SJCRH30 (cell line): ENCODE results near the gene CD46. TPM values are rescaled to one million over a fixed set of nuclear protein-coding genes. Genes with fewer than 3 reads are reported as not detected.

Experiments
- DNase-seq, 2 experiments: peaks; one replicate each; pipeline ENCODE4 v3.0.0-alpha.2; 2015 to 2020
- H3K27ac ChIP-seq: fragments of 250-450 bp; sonication (Bioruptor Pico); 2 replicates; pipeline ENCODE4 v1.5.1; 2020; ENCODE audit warnings: mild to moderate bottlenecking, moderate library complexity
- H3K27me3 ChIP-seq: fragments of 250-450 bp; sonication (Bioruptor Pico); 2 replicates; pipeline ENCODE4 v1.5.1; 2020; ENCODE audit warnings: mild to moderate bottlenecking, moderate library complexity
- H3K36me3 ChIP-seq: fragments of 250-450 bp; sonication (Bioruptor Pico); 2 replicates; pipeline ENCODE4 v1.5.1; 2020; ENCODE audit warnings: mild to moderate bottlenecking, moderate library complexity
- H3K4me1 ChIP-seq: fragments of 250-450 bp; sonication (Bioruptor Pico); 2 replicates; pipeline ENCODE4 v1.5.1; 2020; ENCODE audit warnings: mild to moderate bottlenecking, moderate library complexity
- H3K4me3 ChIP-seq: fragments of 250-450 bp; sonication (Bioruptor Pico); 2 replicates; pipeline ENCODE4 v1.5.1; 2020; ENCODE audit warnings: mild to moderate bottlenecking, moderate library complexity
- H3K9me3 ChIP-seq: fragments of 250-450 bp; sonication (Bioruptor Pico); replicated peaks from 2 replicates; pipeline ENCODE4 v1.5.1; 2020; ENCODE audit warnings: mild to moderate bottlenecking, moderate library complexity
- total RNA-seq: library from RNA; depleted of rRNA; stranded (reverse); fragments of >200 nt; shearing (Covaris generic); gene quantifications from 2 replicates; pipeline ENCODE4 v1.2.3, GENCODE V29; 2014

CD46 gene
- total RNA-seq, 1 experiment from 2014 or later: 95.1 TPM

GRCh38 chr1:207811920-207812720 is 60.3 kb downstream of the CD46 start:
- Histone ChIP-seq H3K36me3 (no peaks in the 10 kb centered on the region), H3K4me1 (no peaks in the 10 kb centered on the region; the same call in 1 of the 2 replicates), H3K27me3 (no peaks in the 10 kb centered on the region), H3K9me3 (no peaks in the 10 kb centered on the region), H3K4me3 (no peak overlapping the region), H3K27ac (no peak overlapping the region)
- DNase-seq: peak; percentile 64 to 65

GRCh38 chr1:207812778-207813511 is 61.1 kb downstream of the CD46 start:
- no peaks in the 10 kb centered on the region for H3K9me3 ChIP-seq
- no peaks in the 10 kb centered on the region for H3K36me3 ChIP-seq
- H3K27me3 ChIP-seq: no peaks in the 10 kb centered on the region
- no peaks in the 10 kb centered on the region; the same call in 1 of the 2 replicates for H3K4me1 ChIP-seq
- no peak overlapping the region for H3K4me3 ChIP-seq
- no peak overlapping the region for H3K27ac ChIP-seq
- DNase-seq: no peak

- no peak overlapping the region for H3K4me3 ChIP-seq
- no peaks in the 10 kb centered on the region for H3K9me3 ChIP-seq
- H3K27ac ChIP-seq: no peak overlapping the region
- no peaks in the 10 kb centered on the region for H3K36me3 ChIP-seq
- no peak for DNase-seq
- no peaks in the 10 kb centered on the region; the same call in 1 of the 2 replicates for H3K4me1 ChIP-seq
- H3K27me3 ChIP-seq: no peaks in the 10 kb centered on the region
Measured at GRCh38 chr1:207813512-207813881, 61.6 kb downstream of the CD46 start.

- no peak for DNase-seq
- H3K36me3 ChIP-seq: no peaks in the 10 kb centered on the region
- no peaks in the 10 kb centered on the region; the same call in 1 of the 2 replicates for H3K4me1 ChIP-seq
- H3K27ac ChIP-seq: no peak overlapping the region
- H3K4me3 ChIP-seq: no peak overlapping the region
- H3K9me3 ChIP-seq: no peaks in the 10 kb centered on the region
- H3K27me3 ChIP-seq: no peaks in the 10 kb centered on the region
Measured at GRCh38 chr1:207813946-207814345, 62.1 kb downstream of the CD46 start.

GRCh38 chr1:207814469-207814868 is 62.6 kb downstream of the CD46 start:
- Histone ChIP-seq H3K4me3 (no peak overlapping the region), H3K36me3 (no peaks in the 10 kb centered on the region), H3K27me3 (no peaks in the 10 kb centered on the region), H3K4me1 (no peaks in the 10 kb centered on the region; the same call in 1 of the 2 replicates), H3K9me3 (no peaks in the 10 kb centered on the region), H3K27ac (no peak overlapping the region)
- DNase-seq: no peak

- Histone ChIP-seq H3K36me3 (no peaks in the 10 kb centered on the region), H3K4me1 (no peaks in the 10 kb centered on the region; the same call in 1 of the 2 replicates), H3K9me3 (no peaks in the 10 kb centered on the region), H3K27ac (no peak overlapping the region), H3K4me3 (no peak overlapping the region), H3K27me3 (no peaks in the 10 kb centered on the region)
- DNase-seq: no peak
Measured at GRCh38 chr1:207815466-207815865, 63.6 kb downstream of the CD46 start.

GRCh38 chr1:207815913-207816291 is 64.0 kb downstream of the CD46 start:
- Histone ChIP-seq H3K36me3 (no peaks in the 10 kb centered on the region), H3K9me3 (no peaks in the 10 kb centered on the region), H3K27me3 (no peaks in the 10 kb centered on the region), H3K27ac (no peak overlapping the region), H3K4me1 (no peaks in the 10 kb centered on the region; the same call in 1 of the 2 replicates), H3K4me3 (no peak overlapping the region)
- no peak for DNase-seq

- DNase-seq: no peak
- no peaks in the 10 kb centered on the region for H3K27me3 ChIP-seq
- no peaks in the 10 kb centered on the region; the same call in 1 of the 2 replicates for H3K4me1 ChIP-seq
- H3K4me3 ChIP-seq: no peak overlapping the region
- H3K36me3 ChIP-seq: no peaks in the 10 kb centered on the region
- no peaks in the 10 kb centered on the region for H3K9me3 ChIP-seq
- no peak overlapping the region for H3K27ac ChIP-seq
Measured at GRCh38 chr1:207817166-207817565, 65.3 kb downstream of the CD46 start.

- H3K36me3 ChIP-seq: no peaks in the 10 kb centered on the region
- no peaks in the 10 kb centered on the region for H3K9me3 ChIP-seq
- H3K4me1 ChIP-seq: no peaks in the 10 kb centered on the region; the same call in 1 of the 2 replicates
- no peaks in the 10 kb centered on the region for H3K27me3 ChIP-seq
- H3K27ac ChIP-seq: no peak overlapping the region
- H3K4me3 ChIP-seq: no peak overlapping the region
- no peak for DNase-seq
Measured at GRCh38 chr1:207817778-207818751, 66.2 kb downstream of the CD46 start.

- H3K27me3 ChIP-seq: no peaks in the 10 kb centered on the region
- H3K27ac ChIP-seq: no peak overlapping the region
- DNase-seq: no peak
- H3K4me1 ChIP-seq: no peaks in the 10 kb centered on the region; the same call in 1 of the 2 replicates
- no peaks in the 10 kb centered on the region for H3K36me3 ChIP-seq
- H3K4me3 ChIP-seq: no peak overlapping the region
- no peaks in the 10 kb centered on the region for H3K9me3 ChIP-seq
Measured at GRCh38 chr1:207818971-207819451, 67.2 kb downstream of the CD46 start.

GRCh38 chr1:207820568-207821463 is 69.0 kb downstream of the CD46 start:
- Histone ChIP-seq H3K4me3 (no peak overlapping the region), H3K36me3 (no peaks in the 10 kb centered on the region), H3K27me3 (no peaks in the 10 kb centered on the region), H3K9me3 (no peaks in the 10 kb centered on the region), H3K27ac (no peak overlapping the region), H3K4me1 (no peaks in the 10 kb centered on the region)
- no peak for DNase-seq

- Histone ChIP-seq H3K36me3 (no peaks in the 10 kb centered on the region), H3K4me1 (no peaks in the 10 kb centered on the region), H3K27ac (no peak overlapping the region), H3K27me3 (no peaks in the 10 kb centered on the region), H3K4me3 (no peak overlapping the region), H3K9me3 (no peaks in the 10 kb centered on the region)
- no peak for DNase-seq
Measured at GRCh38 chr1:207821464-207822045, 69.7 kb downstream of the CD46 start.

- H3K27me3 ChIP-seq: no peaks in the 10 kb centered on the region
- no peak for DNase-seq
- no peaks in the 10 kb centered on the region for H3K36me3 ChIP-seq
- no peaks in the 10 kb centered on the region for H3K4me1 ChIP-seq
- no peak overlapping the region for H3K4me3 ChIP-seq
- H3K27ac ChIP-seq: no peak overlapping the region
- no peaks in the 10 kb centered on the region for H3K9me3 ChIP-seq
Measured at GRCh38 chr1:207822124-207822601, 70.3 kb downstream of the CD46 start.
